ENCODE measurements around the gene TTPAL.
A peak's percentile ranks its signal among the peaks of the same experiment; 100 is the strongest.

Gene TTPAL

DNA sequence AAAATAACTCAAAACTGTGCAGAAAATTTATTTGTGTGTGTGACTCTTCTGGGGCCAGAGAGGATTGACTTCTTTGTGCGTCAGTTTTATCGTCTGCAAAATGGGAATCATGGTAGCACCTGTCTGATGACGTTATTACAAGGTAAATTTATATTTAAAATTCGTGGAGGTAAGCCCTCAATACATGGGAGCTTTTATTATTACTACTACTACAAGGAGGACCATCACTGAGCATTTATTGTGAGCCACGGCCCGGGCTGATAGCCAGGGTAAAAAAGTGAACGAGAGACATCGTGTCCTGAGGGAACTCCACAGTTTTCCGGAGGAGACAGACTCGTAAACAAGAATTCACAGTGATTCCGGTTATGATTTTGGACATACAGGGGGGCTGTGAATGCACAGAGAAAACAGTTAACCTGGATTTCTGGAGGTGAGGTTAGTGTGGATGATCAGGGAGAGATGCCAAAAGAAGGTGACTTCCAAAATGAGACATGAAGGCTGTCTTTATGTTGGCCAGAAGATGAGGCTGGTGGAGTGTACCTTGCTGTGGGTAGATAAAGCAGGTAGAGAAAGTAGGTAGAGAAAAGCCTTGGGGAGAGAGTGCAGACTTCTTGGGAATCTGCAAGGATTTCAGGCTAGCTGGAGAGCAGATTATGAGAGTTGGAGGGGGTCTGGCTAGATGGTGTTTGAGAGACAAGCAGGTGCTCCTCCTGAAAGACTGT is 56.7 kb downstream of the TTPAL start:
- TF ChIP-seq, protein P1, sequence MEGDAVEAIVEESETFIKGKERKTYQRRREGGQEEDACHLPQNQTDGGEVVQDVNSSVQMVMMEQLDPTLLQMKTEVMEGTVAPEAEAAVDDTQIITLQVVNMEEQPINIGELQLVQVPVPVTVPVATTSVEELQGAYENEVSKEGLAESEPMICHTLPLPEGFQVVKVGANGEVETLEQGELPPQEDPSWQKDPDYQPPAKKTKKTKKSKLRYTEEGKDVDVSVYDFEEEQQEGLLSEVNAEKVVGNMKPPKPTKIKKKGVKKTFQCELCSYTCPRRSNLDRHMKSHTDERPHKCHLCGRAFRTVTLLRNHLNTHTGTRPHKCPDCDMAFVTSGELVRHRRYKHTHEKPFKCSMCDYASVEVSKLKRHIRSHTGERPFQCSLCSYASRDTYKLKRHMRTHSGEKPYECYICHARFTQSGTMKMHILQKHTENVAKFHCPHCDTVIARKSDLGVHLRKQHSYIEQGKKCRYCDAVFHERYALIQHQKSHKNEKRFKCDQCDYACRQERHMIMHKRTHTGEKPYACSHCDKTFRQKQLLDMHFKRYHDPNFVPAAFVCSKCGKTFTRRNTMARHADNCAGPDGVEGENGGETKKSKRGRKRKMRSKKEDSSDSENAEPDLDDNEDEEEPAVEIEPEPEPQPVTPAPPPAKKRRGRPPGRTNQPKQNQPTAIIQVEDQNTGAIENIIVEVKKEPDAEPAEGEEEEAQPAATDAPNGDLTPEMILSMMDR (IDR thresholded peaks at IDR 0.05; ENCODE audit: insufficient read depth, low read depth, low read length, missing control alignments) = no peak
- DNase-seq (ENCODE audit: low read depth) = no peak
- peak overlapping the region; percentile 87 for H3K4me3 ChIP-seq (ENCODE audit: low read depth, low read length)

DNA sequence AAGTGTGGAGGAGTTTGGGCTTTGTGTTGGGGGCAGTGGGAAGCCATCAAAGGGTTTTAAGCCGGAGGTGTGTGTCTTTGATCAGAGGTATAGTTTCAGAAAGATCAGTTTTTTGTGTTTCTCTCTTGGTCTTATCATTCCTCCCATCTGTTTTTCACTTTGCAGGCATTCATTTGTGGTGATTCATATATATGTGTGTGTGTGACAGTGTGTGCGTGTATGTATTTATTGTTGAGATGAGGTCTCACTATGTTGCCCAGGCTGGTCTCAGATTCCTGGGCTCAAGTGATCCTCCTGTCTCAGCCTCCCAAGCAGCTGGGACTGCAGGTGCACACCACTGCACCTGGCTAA is 57.3 kb downstream of the TTPAL start:
- no peak overlapping the region for H3K4me3 ChIP-seq (ENCODE audit: low read depth, low read length)

DNA sequence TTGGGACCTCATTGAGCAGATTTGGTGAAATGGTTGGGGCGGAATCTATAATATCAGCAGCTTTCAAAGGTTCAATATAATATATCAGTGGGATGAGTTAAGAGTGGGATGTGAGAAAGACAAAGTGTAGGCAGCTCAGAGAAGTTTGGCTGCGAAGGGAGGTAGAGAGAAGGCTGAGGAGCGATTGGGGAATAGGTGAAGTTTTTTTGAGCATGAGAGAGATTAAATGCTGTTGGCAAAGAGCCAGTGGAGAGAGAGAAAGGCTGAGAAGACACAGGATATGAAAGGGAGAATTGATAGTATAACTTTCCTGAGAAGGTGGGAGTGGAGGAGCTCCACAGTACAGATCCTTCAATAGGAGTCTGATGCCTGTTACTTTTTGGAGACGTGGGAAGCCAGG is 58.3 kb downstream of the TTPAL start:
- H3K4me3 ChIP-seq (ENCODE audit: low read depth, low read length) = no peak overlapping the region
- TF ChIP-seq, protein P1 (IDR thresholded peaks at IDR 0.05; ENCODE audit: insufficient read depth, low read depth, low read length, missing control alignments) = no peak
- DNase-seq (ENCODE audit: low read depth) = no peak

More for the DNA sequence above, 57.3 kb downstream of the TTPAL start:
- TF ChIP-seq, protein P1 (IDR thresholded peaks at IDR 0.05; ENCODE audit: insufficient read depth, low read depth, low read length, missing control alignments) = no peak
- DNase-seq (ENCODE audit: low read depth) = no peak

DNA sequence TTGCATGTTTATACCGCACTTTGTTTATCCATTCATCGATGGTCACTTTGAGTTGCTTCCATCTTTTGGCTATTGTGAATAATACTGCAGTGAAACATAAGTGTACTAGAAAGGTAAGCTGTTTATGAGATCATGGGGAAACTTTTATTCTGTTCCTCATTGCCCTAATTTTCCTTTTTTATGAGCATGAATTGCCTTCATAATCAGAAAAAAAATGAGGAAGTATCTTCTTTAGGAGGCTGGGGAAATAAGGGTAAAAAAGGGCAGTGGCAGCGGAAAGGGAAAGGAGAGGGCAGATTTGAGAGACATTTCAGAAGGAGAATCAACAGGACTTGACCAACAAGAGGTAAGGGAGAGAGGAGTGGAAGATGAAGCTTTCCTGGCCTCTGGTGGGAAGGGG is 60.5 kb downstream of the TTPAL start:
- TF ChIP-seq, protein P1 (IDR thresholded peaks at IDR 0.05; ENCODE audit: insufficient read depth, low read depth, low read length, missing control alignments) = no peak
- no peak for DNase-seq (ENCODE audit: low read depth)
- no peak overlapping the region for H3K4me3 ChIP-seq (ENCODE audit: low read depth, low read length)

DNA sequence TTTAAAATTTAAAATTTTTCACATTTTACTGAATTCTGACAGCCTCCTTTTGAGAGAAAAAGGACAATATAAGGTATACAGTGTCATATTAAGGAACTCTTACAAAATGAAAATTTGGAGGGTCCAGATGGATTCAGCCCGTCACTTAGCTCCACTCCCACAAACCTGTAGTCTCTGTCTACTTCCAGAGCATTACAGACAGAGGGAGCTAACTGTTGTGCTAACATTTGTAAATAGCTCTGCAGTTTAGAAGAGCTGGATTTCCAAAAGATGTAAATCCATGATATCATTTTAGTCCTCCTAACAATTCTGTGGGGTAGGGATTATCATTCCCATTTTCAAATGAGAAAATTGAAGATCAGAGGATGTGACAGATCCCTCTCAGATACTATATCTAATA is 62.3 kb downstream of the TTPAL start:
- TF ChIP-seq, protein P1 (IDR thresholded peaks at IDR 0.05; ENCODE audit: insufficient read depth, low read depth, low read length, missing control alignments) = no peak
- no peak overlapping the region for H3K4me3 ChIP-seq (ENCODE audit: low read depth, low read length)
- DNase-seq (ENCODE audit: low read depth) = no peak

DNA sequence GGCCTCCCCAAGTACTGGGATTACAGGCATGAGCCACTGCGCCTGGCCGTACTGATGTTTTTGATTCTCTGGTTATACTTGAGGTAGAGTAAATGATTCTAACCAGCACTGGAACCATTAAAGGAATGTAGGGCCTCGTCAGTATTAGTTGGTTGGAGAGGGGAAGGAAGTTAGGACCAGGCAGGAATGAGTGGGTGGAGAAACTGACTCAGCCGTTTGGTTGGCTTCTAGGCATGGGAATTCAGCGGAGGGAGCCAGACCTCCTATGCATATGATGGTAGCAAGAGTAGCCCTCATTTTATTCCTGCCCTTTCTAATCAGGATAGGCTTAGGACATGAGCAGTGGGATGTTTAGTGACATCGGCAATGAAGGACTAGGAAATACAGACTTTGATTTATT is 65.2 kb downstream of the TTPAL start:
- no peak overlapping the region for H3K4me3 ChIP-seq (ENCODE audit: low read depth, low read length)
- TF ChIP-seq, protein P1 (IDR thresholded peaks at IDR 0.05; ENCODE audit: insufficient read depth, low read depth, low read length, missing control alignments) = no peak
- DNase-seq (ENCODE audit: low read depth) = no peak

DNA sequence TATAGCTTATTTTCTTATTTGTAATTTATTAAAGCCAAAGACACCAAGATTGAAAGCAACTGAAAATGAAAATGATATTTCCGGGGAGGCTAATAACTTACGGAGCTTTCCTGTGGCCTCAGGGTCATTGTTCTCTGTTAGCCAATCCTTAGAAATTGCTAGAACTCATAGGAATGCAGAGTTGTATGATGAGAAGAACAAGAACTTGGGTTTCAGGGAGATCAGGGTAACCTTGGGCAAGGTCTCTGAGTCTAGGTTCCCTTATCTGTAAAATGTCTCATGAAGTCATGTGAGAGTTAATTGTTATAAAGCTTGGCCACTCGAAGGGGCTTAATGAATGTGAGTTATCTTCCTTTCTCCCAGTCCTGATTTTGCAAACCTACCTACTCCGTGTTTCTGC is 66.3 kb downstream of the TTPAL start:
- DNase-seq (ENCODE audit: low read depth) = no peak
- TF ChIP-seq, protein P1 (IDR thresholded peaks at IDR 0.05; ENCODE audit: insufficient read depth, low read depth, low read length, missing control alignments) = no peak
- no peak overlapping the region for H3K4me3 ChIP-seq (ENCODE audit: low read depth, low read length)
